ENCODE data around the gene AMPD3. TPM values are rescaled to one million over a fixed set of nuclear protein-coding genes. Genes with fewer than 3 reads are reported as not detected.

AMPD3 gene
- total and polyA plus RNA-seq, 10 donors = 9.3 to 54.7 (median 25.2) TPM

GRCh38 chr11:10502770-10503169 lies 47.7 kb downstream of the AMPD3 start:
- H3K4me1 ChIP-seq = peaks cover 0 to 53% (median 27%) of the 10 kb centered on the region in 6 donors
- peaks cover 0 to 54% (median 47%) of the 10 kb centered on the region in 6 donors for H3K36me3 ChIP-seq
- no peak for TF ChIP-seq CTCF (IDR thresholded peaks at IDR 0.05 in 8 of 11, conservative IDR thresholded peaks at IDR 0.05 in 3 of 11)
- no peak for TF ChIP-seq POLR2A (IDR thresholded peaks at IDR 0.05)
- no peak for TF ChIP-seq POLR2AphosphoS5 (IDR thresholded peaks at IDR 0.05)
- 53 to 78% (median 65%) methylated on average over 3 of the region's 3 CpGs for WGBS, 5 donors
- H3K4me3 ChIP-seq = peak overlapping the region in 1 of 8 donors; percentile 40
- intact Hi-C loops (cut with DNase I; ENCODE audit: low total_unique reads) = no loop called here
- no peaks in the 10 kb centered on the region for H3K9me3 ChIP-seq
- H3K27ac ChIP-seq = peak overlapping the region; percentile 29 to 93 (median 85)
- DNase-seq = peak; percentile 81
- no peaks in the 10 kb centered on the region for H3K27me3 ChIP-seq (replicated peaks in 1 of 7)

- TF ChIP-seq POLR2A (IDR thresholded peaks at IDR 0.05) (no peak), POLR2AphosphoS5 (IDR thresholded peaks at IDR 0.05) (peak in 1 of 3 donors; percentile 19)
- Histone ChIP-seq H3K9me3 (no peaks in the 10 kb centered on the region), H3K4me1 (peaks cover 0 to 53% (median 27%) of the 10 kb centered on the region in 6 donors), H3K36me3 (peaks cover 0 to 54% (median 42%) of the 10 kb centered on the region in 6 donors), H3K4me3 (peak overlapping the region in 1 of 8 donors; percentile 40), H3K27ac (peak overlapping the region; percentile 21 to 93 (median 85)), H3K27me3 (replicated peaks in 1 of 7) (no peaks in the 10 kb centered on the region)
- DNase-seq = no peak
- intact Hi-C loops (cut with DNase I; ENCODE audit: low total_unique reads) = no loop called here
- WGBS, 5 donors = 34 to 56% (median 39%) methylated on average over 2 of the region's 2 CpGs
Observed at GRCh38 chr11:10503221-10503620, 48.2 kb downstream of the AMPD3 start.

- no peaks in the 10 kb centered on the region for H3K27me3 ChIP-seq (replicated peaks in 1 of 7)
- intact Hi-C loops (cut with DNase I; ENCODE audit: low total_unique reads) = no loop called here
- peak overlapping the region; percentile 21 to 93 (median 85) for H3K27ac ChIP-seq
- TF ChIP-seq POLR2A (IDR thresholded peaks at IDR 0.05) = no peak
- TF ChIP-seq CTCF (IDR thresholded peaks at IDR 0.05 in 8 of 11, conservative IDR thresholded peaks at IDR 0.05 in 3 of 11) = no peak
- TF ChIP-seq POLR2AphosphoS5 (IDR thresholded peaks at IDR 0.05) = peak in 1 of 3 donors; percentile 29
- no peak for DNase-seq
- peaks cover 0 to 53% (median 27%) of the 10 kb centered on the region in 6 donors for H3K4me1 ChIP-seq
- no peaks in the 10 kb centered on the region for H3K9me3 ChIP-seq
- H3K36me3 ChIP-seq = peaks cover 0 to 52% (median 35%) of the 10 kb centered on the region in 6 donors
- peak overlapping the region in 1 of 8 donors; percentile 40 for H3K4me3 ChIP-seq
- 57 to 78% (median 76%) methylated on average over 5 of the region's 5 CpGs for whole genome bisulfite sequencing, 5 donors
Observed at GRCh38 chr11:10503777-10504480, 48.9 kb downstream of the AMPD3 start.

- DNase-seq = peak; percentile 74
- WGBS, 5 donors = 94 to 97% (median 95%) methylated on average over 11 of the region's 11 CpGs
- H3K4me3 ChIP-seq = peak overlapping the region in 1 of 8 donors; percentile 40
- H3K4me1 ChIP-seq = peaks cover 0 to 53% (median 27%) of the 10 kb centered on the region in 6 donors
- intact Hi-C loops (cut with DNase I; ENCODE audit: low total_unique reads) = no loop called here
- peaks cover 0 to 48% (median 31%) of the 10 kb centered on the region in 6 donors for H3K36me3 ChIP-seq
- H3K9me3 ChIP-seq = no peaks in the 10 kb centered on the region
- peak overlapping the region in 7 of 8 donors; percentile 73 to 93 (median 86) for H3K27ac ChIP-seq
- H3K27me3 ChIP-seq (replicated peaks in 1 of 7) = no peaks in the 10 kb centered on the region
- no peak for TF ChIP-seq POLR2A (IDR thresholded peaks at IDR 0.05)
- no peak for TF ChIP-seq POLR2AphosphoS5 (IDR thresholded peaks at IDR 0.05)
- TF ChIP-seq CTCF (IDR thresholded peaks at IDR 0.05 in 8 of 11, conservative IDR thresholded peaks at IDR 0.05 in 3 of 11) = no peak
Observed at GRCh38 chr11:10504490-10504889, 49.4 kb downstream of the AMPD3 start.
